SK-N-MC (cell line): ENCODE measurements around the gene EVA1B.

Experiments used
- EZH2 ChIP-seq: fragments of 200-600 bp; sonication (generic); IDR thresholded peaks from one replicate; pipeline ENCODE4 v1.6.1; 2017; ENCODE audit warnings: antibody characterized with exemption
- FOXP2 ChIP-seq: optimal IDR thresholded peaks from 2 replicates; pipeline ENCODE3; 2011; ENCODE audit warnings: mild to moderate bottlenecking, moderate library complexity; ENCODE audit not compliant: insufficient read depth; ENCODE audit errors: extremely low read length, control extremely low read depth
- POLR2AphosphoS5 ChIP-seq: IDR thresholded peaks from 2 replicates; pipeline ENCODE4 v1.6.1; 2012; ENCODE audit warnings: mild to moderate bottlenecking, low read depth, low read length, borderline replicate concordance

- TF ChIP-seq FOXP2 (no peak), POLR2AphosphoS5 (no peak), EZH2 (no peak)
Observed at GRCh38 chr1:36287595-36287994, 35.9 kb downstream of the EVA1B start.
